ENCODE measurements around the gene PHF20.
"Not testable (repeated sequence)": the region's sequence is repeated elsewhere in the genome, so short reads cannot be mapped to it uniquely, and the experiment has no call there.

PHF20 gene

DNA sequence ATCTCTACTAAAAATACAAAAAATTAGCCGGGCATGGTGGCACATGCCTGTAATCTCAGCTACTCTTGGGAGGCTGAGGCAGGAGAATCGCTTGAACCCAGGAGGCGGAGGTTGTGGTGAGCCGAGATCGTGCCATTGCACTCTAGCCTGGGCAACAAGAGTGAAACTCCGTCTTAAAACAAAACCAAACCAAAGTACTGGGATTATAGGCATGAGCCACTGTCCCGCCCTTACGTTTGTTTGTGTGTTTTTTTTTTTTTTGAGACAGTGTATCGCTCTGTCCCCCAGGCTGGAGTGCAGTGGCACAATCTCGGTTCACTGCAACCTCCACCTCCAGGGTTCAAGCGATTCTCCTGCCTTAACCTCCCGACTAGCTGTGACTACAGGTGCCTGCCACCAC lies 12.0 kb downstream of the PHF20 start:
- not testable (repeated sequence) for DNase-seq

DNA sequence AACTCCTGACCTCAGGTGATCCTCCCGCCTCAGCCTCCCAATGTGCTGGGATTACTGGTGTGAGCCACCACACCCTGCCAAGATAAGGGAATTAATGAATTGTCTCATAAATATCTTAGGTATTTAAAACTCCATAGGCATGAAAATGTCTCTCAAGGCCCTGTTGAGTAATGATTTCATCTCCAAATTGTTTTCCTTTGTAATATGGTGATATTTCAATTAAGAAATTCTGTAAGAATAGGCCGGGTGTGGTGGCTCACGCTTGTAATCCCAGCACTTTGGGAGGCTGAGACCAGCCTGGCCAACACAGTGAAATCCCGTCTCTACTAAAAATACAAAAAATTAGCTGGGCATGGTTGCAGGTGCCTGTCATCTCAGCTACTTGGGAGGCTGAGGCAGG lies 13.7 kb downstream of the PHF20 start:
- not testable (repeated sequence) for DNase-seq

DNA sequence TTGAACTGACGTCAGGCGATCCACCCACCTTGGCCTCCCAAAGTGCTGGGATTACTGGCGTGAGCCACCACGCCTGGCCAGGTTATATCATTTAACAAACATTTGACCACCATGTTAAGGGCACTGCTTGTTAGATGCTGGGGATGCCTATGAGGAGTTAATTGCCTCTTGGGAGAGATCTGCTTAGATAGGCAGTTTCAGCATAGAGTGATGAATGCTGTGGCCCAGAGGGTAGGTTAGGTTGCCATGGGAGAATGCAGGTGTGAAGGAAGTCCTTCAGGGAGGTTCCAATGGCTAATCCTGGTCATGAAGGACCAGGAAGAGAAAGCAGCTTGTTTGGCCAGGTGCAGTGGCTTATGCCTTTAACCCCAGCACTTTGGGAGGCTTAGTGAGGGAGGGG lies 17.0 kb downstream of the PHF20 start:
- no peak for DNase-seq

DNA sequence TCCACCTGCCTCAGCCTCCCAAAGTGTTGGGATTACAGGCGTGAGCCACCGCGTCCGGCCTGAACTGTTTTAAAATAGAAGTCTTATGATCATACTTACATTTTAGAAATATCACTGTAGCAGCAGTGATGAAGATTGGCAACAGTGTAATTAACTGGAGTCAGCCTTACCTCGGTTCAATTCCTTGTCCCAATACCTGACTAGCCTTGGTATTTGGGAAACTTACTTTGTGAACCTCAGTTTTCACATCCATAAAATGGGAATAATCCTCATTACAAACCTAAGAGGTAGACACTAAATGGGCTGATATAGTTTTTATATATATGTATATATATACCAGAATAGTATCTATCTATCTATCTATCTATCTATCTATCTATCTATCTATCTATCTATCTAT lies 19.3 kb downstream of the PHF20 start:
- DNase-seq: no peak

DNA sequence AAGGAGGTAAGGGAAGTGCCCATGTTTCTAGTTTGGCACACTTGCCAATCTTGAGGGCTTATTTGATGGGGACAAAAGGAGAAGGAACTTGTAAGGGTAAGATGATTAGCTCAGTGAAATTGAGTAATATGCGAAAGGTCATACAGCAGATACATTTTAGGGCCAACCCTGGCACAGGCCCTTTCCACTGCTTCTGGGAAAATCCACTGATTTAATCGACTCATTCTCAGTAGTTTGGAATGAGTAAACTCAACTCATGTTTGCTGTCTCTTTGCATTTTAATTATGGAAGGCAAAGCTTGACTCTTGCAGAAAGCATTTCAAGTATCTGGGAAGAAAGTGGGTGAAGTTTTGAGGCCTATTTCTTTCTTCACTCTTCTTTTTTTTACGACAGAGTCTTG lies 20.0 kb downstream of the PHF20 start:
- DNase-seq: no peak

DNA sequence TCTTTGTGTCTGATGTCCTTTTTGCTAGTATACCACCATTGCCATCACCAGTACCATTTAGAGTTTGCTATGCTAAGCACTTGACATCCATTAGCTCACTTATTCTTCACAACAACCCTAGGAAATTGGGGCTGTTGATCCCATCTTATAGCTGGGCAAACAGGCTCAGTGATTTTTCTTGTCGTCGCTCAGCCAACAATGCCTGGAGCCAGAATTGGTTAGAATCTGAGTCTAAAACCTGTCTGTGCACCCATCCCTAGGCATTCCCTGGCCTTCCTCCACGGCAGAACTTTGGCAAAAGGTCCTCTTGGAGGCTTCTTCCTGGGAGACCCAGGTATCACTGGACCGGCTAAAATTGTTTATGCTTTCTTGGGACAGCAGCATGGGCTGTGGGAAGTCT lies 20.9 kb downstream of the PHF20 start:
- DNase-seq: no peak

DNA sequence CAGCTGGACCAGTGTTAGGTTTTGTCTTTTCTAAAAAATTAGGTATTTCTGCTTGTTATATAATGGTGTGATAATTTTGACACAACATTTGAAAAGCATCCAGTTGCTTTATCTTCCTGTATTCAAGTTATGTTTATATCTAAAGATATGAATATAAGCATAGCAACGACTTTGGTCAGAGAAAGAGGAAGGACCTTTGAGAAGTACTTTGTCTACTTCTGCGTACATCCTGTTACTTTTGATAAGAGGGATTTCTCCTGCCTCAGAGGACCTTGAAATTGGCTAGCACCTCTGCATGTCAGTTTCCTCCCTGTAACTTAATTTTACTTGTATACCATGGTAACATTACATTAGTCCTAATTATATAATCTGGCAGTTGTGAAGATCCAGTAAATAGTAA lies 24.8 kb downstream of the PHF20 start:
- no peak for DNase-seq

DNA sequence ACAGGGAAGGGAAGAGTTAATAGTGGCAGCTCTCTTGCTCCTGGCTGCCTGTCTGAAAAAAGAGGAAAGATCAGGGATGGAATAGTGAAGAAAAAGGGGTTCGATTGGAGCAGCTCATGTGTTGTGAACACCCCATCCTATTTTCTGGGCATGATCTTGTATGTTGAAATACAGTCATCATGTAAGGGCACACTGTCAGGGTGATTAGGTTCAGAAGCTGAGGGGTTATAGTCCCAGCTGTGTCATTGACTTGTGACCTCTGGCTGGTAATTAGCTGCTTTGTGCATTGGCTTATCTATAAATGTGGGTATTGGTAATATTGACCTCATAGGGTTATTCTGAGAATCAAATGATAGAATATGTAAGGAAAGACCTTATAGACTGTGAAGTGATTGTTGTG lies 30.1 kb downstream of the PHF20 start:
- no peak for DNase-seq

DNA sequence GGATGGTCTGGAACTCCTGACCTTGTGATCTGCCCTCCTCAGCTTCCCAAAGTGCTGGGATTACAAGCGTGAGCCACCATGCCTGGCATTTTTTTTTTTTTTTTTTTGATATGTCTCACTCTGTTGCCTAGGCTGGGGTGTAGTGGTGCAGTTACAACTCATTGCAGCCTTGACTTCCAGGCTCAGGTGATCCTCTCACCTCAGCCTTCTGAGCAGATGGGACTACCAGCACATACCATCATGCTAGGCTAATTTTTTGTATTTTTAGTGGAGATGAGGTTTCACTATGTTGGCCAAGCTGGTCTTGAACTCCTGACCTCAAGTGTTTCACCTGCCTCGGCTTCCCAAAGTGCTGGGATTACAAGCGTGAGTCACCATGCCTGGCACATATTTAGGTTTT lies 34.3 kb downstream of the PHF20 start:
- DNase-seq: no peak

DNA sequence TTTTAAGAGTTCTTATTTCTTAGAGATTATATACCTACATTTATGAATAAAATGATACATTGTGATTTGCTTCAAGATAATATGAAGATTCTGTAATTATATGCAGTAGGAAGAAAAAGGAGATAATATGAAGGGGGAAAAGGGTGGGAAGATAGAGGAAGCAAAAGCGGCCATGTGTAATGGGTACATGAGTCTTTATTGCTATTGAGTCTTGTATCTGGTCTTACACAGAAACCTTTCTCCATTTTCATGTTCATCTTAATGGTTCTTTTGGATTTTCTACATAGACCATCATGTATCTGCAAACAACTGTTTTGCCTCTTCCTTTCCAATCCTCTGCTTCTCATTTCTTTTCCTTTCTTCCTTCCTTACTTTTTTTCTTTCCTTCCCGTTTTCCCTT lies 36.1 kb downstream of the PHF20 start:
- DNase-seq: no peak

DNA sequence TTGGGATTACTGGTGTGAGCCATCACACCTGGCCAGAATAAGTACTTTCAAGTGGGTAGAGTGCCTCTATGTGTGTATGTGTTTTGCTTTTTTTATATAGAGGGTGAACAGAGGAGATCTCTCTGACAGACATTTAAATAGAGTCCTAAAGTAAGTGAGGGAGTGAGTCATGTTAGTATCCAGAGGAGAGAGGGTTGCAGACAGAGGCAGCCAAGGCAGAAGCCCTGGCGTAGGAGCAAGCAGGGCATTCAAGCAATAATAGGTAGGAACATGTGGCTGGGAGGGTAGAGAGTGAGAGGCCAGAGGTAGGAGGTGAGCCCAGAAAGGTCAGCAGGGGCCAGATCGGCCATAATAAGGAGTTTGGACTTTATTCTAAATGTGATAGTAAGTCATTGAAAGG lies 48.9 kb downstream of the PHF20 start:
- no peak for DNase-seq

DNA sequence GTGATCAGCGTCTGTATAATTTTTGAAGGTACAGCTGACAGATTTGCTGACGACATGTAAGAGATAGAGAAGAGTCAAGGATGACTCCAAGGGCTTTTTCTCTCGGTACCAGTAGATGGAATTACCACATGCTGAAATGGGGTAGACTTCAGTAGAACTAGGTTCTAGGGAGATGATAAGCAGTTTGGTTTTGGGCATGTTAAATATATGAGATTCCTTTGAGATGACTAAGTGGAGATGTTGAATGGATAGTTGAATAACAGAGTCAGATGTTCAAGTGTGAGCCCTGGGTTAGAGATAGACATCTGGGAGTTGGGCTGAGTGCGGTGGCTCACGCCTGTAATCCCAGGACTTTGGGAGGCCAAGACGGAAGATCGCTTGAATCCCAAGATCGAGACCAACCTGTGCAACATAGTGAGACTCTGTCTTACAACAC lies 50.0 kb downstream of the PHF20 start:
- no peak for DNase-seq

DNA sequence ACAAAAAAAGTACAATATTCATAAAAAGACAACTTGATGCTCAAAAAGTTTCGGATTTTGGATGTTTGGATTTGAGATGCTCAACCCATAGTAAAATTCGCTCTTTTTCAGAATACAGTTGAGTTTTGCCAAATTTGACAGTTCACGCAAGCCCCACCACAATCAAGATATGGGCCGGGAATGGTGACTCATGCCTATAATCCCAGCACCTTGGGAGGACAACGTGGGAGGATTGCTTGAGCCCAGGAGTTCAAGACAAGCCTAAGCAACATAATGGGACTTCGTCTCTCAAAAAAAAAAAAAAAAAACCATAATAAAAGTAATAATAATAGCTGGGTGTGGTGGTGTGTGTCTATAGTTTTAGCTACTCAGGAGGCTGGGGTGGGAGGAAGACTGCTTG lies 51.3 kb downstream of the PHF20 start:
- DNase-seq: no peak

DNA sequence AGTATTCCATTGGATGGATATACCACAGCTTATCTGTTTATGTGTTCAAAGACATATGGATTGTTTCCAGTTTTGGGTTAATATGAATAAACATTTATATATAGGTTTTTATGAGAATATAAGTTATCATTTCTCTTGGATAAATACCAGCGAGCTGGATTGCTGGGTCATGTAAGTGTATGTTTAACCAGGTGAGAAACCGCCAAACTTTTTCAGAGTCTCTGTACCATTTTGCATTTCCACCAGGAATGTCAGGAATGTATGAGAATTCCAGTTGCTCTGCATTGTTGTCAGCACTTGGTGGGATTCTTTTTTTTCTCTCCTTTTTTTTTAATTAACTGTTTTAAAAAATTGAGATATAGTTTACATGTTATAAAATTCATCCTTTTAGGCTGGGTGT lies 52.1 kb downstream of the PHF20 start:
- no peak for DNase-seq

DNA sequence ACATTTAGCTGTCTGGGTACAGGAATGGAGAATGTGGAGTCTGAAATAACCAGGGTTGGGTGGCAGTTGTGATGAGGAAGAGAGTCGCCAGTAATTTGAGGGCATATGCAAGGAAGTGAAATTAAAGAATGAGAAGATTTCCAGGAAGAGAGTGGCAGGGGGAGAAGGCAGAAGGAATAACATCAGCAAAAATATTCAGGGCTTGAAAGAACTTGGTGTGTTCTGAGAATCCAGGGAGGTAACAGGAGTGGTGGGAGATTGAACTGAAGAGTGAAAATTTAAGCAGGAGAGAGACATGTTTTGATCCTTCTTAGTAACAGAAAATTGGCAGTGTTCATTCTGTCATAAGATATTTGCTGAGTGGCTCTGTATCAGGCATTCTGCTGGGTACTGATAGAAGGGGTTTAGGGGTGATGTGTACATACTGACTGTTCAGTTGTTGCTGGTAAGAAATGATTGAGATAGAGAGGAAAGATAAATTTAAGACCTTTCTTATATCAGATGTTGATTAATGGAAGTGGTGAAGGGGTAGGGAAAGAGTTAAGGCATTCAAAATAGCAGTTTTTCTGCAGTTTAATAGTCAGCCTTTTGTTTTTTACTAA lies 54.7 kb downstream of the PHF20 start:
- no peak for DNase-seq

DNA sequence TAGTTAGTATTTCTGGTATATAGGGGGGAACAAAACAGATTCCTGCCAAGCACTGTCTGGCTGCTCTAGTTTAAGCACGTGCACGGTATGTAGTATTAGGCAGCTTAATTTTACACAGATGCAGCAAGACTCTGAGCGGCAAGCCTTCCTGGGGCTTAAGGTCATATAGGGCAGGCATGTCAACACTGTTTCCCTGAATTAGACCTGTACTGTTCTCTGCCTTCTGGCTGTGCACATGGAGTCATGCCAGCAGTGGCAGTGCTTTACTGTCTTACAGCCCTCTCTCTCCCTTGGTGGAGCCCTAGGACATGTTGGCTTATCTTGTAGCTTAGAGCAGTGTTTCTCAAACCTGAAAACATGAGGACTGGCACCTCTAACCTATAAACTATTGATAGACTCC lies 56.6 kb downstream of the PHF20 start:
- no peak for DNase-seq

DNA sequence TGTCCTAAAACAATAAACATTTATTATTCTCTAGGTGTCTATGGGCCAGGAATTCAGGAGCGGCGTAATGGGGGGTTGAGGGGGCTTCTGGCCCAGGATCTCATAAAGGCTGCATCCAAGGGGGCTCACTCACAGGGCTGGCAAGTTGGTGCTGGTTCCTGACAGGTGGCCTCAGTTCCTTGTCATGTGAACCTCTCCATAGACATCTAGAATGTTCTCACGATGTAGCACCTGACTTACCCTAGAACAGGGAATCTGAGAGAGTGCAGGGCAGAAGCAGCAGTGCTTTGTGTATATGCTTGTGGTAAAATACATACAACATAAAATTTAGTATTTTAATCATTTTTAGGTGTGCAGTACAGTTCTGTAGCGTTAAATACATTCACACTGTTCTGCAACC lies 57.1 kb downstream of the PHF20 start:
- DNase-seq: no peak

DNA sequence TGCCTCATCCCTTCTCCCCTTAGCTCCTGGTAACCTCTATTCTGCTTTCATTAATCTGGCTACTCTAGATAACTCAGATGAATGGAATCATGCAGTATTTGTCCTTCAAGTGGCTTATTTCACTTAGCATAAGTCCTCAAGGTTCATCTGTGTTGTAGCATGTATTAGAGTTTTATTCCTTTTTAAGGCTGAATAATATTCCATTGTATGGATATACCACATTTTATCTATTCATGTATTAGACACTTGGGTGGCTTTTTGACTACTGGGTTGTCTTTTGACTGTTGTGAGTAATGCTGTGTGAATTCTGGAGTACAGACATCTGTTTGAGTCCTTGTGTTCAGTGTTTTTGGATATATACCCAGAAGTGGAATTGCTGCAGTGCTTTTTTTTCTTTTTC lies 58.4 kb downstream of the PHF20 start:
- no peak for DNase-seq

DNA sequence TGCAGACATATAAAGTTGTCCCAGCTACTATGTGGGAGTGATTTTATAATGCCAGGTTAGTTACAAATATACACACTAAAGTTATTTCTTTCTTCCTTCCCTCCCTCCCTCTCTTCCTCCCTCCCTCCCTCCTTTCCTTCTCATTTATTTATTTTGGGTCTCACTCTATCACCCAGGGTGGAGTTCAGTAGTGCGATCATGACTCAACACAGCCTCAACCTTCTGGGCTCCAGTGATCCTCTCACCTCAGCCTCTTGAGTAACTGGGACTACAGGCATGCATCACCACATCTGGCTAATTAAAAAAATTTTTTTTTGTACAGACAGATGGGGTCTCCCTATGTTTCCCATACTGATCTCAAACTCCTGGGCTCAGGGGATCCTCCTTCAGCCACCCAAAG lies 59.2 kb downstream of the PHF20 start:
- DNase-seq: no peak

DNA sequence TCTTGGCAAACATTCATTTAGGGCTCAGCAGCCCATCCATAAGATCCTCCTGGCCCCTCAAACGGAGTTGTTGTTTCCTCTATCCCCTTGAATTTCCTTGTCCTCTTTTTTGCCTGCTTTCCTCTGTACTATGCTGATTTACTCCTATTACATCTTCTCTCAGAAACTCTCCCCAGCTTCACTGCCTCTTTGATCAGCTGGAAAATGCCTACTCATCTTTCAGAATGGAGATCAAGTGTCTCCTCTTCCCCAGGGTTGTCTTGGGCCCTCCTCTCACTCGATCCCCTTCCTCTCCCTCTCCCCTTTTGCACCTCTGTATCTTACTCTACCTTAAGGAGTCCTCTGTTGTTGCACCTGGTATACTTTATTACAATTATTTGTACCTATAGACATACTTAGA lies 60.2 kb downstream of the PHF20 start:
- DNase-seq: no peak

DNA sequence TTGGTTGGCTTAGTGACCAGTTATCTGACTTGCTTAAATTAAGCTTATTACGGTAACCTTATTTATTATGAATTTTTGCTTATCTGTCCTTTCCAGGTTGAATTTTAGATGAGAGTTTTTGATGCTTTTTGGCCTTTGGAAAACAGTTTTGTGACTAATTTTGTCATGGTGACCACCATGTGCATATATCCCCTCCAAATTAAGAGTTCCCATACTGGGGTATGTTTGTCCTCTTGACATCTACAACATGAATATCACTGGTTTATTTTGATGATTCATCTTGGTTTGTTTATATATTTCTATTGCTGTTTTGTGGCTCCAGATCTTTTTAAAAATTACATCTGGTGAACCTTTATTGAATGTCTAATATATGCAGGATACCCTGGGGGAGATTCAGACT lies 61.4 kb downstream of the PHF20 start:
- no peak for DNase-seq

DNA sequence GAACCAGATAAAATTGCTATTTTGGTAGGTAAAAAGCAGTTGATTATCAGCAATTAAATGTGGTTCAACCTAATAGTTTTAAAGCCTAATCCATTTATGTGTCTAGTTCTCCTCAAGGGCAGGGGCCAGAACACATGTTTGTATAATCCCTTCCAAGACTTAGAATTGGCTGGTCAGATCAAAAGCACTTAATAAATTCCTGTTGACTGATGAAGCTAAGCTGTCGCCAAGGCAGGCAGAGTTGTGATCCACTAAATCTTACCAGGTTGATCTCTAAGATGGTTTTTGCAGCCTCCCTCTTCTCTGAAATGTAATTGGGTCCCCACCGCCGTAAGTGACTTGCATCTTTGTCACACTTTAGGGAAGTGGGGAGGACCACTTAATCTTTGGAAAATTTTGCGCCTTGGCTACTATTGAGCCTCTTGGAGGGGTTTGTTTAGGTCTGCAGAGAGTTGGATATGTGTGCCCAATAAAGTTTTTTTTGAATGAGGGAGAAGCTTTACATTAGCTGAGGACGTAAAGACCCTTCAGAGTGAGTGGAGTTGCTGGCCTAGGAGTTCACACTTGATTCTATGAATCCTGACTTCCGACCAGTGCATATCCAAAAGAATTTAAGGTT lies 65.9 kb downstream of the PHF20 start:
- DNase-seq: peak; percentile 81

DNA sequence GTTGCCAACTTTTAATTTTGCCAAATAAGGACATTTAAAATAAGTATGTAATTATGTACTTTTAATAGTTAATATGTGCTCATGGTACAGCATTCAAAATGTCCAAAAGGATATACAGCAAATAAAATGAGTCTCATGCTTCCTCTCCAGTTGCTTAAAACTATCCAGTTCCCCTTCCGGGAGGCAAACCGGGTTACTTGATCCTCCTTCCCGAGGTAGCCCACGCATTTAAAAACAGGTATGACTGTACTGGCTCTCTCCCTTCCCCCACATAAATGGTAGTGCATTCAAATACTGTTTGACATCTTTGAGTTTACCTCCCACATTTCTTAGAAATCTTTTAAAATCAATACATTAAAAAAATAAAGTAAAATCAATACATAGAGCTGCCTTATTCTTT lies 66.4 kb downstream of the PHF20 start:
- DNase-seq: no peak

DNA sequence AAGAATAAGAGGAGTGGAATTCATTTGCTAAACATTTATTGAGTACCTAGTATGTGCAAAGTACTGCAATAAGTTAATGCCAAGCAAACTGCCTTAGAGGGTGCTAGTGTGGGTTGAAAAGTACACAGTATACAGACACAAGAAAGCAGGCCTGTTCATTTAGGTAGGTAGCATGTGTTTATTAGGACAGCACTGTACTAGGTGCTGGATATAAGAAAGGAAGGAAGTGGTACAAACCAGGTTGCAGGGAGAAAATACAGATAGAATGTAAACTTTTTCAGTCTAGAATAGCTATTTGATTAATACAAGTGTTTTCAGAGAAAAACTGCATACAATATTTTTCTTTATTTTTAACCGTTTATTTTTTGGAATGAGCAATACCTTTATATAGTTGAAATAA lies 68.1 kb downstream of the PHF20 start:
- no peak for DNase-seq

DNA sequence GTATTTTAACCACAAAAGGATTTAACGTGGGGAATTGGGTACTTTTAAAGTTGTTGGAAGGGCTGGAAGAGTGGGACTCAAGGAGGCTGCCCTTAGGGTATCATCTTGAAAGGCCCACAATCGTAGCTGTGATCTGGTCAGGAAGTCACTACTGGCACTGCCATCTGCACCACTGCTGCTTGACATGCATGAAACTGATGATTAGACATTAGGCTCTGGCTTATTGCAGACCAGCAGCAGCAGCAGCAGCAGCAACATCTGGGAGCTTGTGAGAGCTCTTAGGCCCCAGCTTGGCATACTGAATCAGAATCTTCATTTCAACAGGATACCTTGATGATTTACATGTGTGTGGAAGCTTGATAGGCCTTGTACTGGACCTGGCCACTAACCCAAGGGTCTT lies 68.6 kb downstream of the PHF20 start:
- no peak for DNase-seq

DNA sequence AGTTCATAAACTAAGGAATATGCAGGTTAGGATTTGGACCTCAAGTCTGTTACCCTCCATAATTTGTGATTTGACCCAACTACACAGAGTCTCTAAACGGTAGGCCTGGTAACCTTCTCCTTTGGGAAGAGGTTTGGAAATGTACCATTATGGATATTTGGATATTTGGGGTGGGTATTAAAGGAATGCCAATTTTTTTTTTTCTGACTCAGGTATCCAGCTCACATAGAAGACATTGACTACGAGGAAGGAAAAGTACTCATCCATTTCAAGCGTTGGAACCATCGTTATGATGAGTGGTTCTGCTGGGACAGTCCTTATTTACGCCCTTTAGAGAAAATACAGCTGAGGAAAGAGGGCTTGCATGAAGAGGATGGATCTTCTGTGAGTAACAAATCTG lies 70.5 kb downstream of the PHF20 start:
- no peak for DNase-seq
